ENCODE data around the gene ASTN2.
"Not testable (repeated sequence)": the region's sequence is repeated elsewhere in the genome, so short reads cannot be mapped to it uniquely, and the experiment has no call there.

The ASTN2 gene

GRCh38 chr9:116899337-116900006, 515.4 kb downstream of the ASTN2 start:
- TF ChIP-seq POLR2A (IDR thresholded peaks at IDR 0.05; ENCODE audit: low read length) (no peak), GATA1 (IDR thresholded peaks at IDR 0.05; ENCODE audit: low read depth, low read length) (no peak)
- DNase-seq: no peak

GRCh38 chr9:116898131-116898530, 516.7 kb downstream of the ASTN2 start:
- DNase-seq: not testable (repeated sequence)

GRCh38 chr9:116897201-116897600, 517.7 kb downstream of the ASTN2 start:
- DNase-seq: no peak

GRCh38 chr9:116895961-116896360, 518.9 kb downstream of the ASTN2 start:
- no peak for DNase-seq
- TF ChIP-seq POLR2A (IDR thresholded peaks at IDR 0.05; ENCODE audit: low read length) (no peak), GATA1 (IDR thresholded peaks at IDR 0.05; ENCODE audit: low read depth, low read length) (no peak)

More at GRCh38 chr9:116897201-116897600, 517.7 kb downstream of the ASTN2 start:
- TF ChIP-seq GATA1 (IDR thresholded peaks at IDR 0.05; ENCODE audit: low read depth, low read length): no peak
- TF ChIP-seq POLR2A (IDR thresholded peaks at IDR 0.05; ENCODE audit: low read length): no peak

- TF ChIP-seq POLR2A (IDR thresholded peaks at IDR 0.05; ENCODE audit: low read length) (no peak), GATA1 (IDR thresholded peaks at IDR 0.05; ENCODE audit: low read depth, low read length) (no peak)
- no peak for DNase-seq
Observed at GRCh38 chr9:116891424-116891823, 523.4 kb downstream of the ASTN2 start.

GRCh38 chr9:116888476-116888875, 526.4 kb downstream of the ASTN2 start:
- not testable (repeated sequence) for DNase-seq

GRCh38 chr9:116888066-116888465, 526.8 kb downstream of the ASTN2 start:
- TF ChIP-seq GATA1 (IDR thresholded peaks at IDR 0.05; ENCODE audit: low read depth, low read length): no peak
- TF ChIP-seq POLR2A (IDR thresholded peaks at IDR 0.05; ENCODE audit: low read length): no peak
- DNase-seq: no peak

GRCh38 chr9:116883676-116884075, 531.2 kb downstream of the ASTN2 start:
- no peak for TF ChIP-seq POLR2A (IDR thresholded peaks at IDR 0.05; ENCODE audit: low read length)
- TF ChIP-seq GATA1 (IDR thresholded peaks at IDR 0.05; ENCODE audit: low read depth, low read length): no peak

GRCh38 chr9:116877072-116877471, 537.8 kb downstream of the ASTN2 start:
- no peak for DNase-seq
- no peak for TF ChIP-seq POLR2A (IDR thresholded peaks at IDR 0.05; ENCODE audit: low read length)
- TF ChIP-seq GATA1 (IDR thresholded peaks at IDR 0.05; ENCODE audit: low read depth, low read length): no peak

More at GRCh38 chr9:116883676-116884075, 531.2 kb downstream of the ASTN2 start:
- DNase-seq: no peak

- TF ChIP-seq POLR2A (IDR thresholded peaks at IDR 0.05; ENCODE audit: low read length) (no peak), GATA1 (IDR thresholded peaks at IDR 0.05; ENCODE audit: low read depth, low read length) (no peak)
- DNase-seq: no peak
Observed at GRCh38 chr9:116875576-116875975, 539.3 kb downstream of the ASTN2 start.

GRCh38 chr9:116873937-116874914, 540.6 kb downstream of the ASTN2 start:
- DNase-seq: no peak
- TF ChIP-seq GATA1 (IDR thresholded peaks at IDR 0.05; ENCODE audit: low read depth, low read length) (no peak), POLR2A (IDR thresholded peaks at IDR 0.05; ENCODE audit: low read length) (no peak)

- DNase-seq: no peak
- TF ChIP-seq GATA1 (IDR thresholded peaks at IDR 0.05; ENCODE audit: low read depth, low read length): no peak
- TF ChIP-seq POLR2A (IDR thresholded peaks at IDR 0.05; ENCODE audit: low read length): no peak
Observed at GRCh38 chr9:116873491-116873890, 541.4 kb downstream of the ASTN2 start.

GRCh38 chr9:116870566-116870965, 544.3 kb downstream of the ASTN2 start:
- DNase-seq: no peak
- TF ChIP-seq GATA1 (IDR thresholded peaks at IDR 0.05; ENCODE audit: low read depth, low read length): no peak
- no peak for TF ChIP-seq POLR2A (IDR thresholded peaks at IDR 0.05; ENCODE audit: low read length)

GRCh38 chr9:116868201-116868600, 546.7 kb downstream of the ASTN2 start:
- TF ChIP-seq POLR2A (IDR thresholded peaks at IDR 0.05; ENCODE audit: low read length): no peak
- no peak for TF ChIP-seq GATA1 (IDR thresholded peaks at IDR 0.05; ENCODE audit: low read depth, low read length)
- DNase-seq: no peak

GRCh38 chr9:116861321-116861720, 553.5 kb downstream of the ASTN2 start:
- DNase-seq: no peak
- TF ChIP-seq GATA1 (IDR thresholded peaks at IDR 0.05; ENCODE audit: low read depth, low read length): no peak

Data from erythroblast (primary cell).